SK-N-MC (cell line): Measurements from ENCODE around the gene DLG5.

Source experiments
- EZH2 ChIP-seq: fragments of 200-600 bp; sonication (generic); IDR thresholded peaks from one replicate; pipeline ENCODE4 v1.6.1; 2017; ENCODE audit warnings: antibody characterized with exemption
- POLR2AphosphoS5 ChIP-seq: IDR thresholded peaks from 2 replicates; pipeline ENCODE4 v1.6.1; 2012; ENCODE audit warnings: mild to moderate bottlenecking, low read depth, low read length, borderline replicate concordance

DNA sequence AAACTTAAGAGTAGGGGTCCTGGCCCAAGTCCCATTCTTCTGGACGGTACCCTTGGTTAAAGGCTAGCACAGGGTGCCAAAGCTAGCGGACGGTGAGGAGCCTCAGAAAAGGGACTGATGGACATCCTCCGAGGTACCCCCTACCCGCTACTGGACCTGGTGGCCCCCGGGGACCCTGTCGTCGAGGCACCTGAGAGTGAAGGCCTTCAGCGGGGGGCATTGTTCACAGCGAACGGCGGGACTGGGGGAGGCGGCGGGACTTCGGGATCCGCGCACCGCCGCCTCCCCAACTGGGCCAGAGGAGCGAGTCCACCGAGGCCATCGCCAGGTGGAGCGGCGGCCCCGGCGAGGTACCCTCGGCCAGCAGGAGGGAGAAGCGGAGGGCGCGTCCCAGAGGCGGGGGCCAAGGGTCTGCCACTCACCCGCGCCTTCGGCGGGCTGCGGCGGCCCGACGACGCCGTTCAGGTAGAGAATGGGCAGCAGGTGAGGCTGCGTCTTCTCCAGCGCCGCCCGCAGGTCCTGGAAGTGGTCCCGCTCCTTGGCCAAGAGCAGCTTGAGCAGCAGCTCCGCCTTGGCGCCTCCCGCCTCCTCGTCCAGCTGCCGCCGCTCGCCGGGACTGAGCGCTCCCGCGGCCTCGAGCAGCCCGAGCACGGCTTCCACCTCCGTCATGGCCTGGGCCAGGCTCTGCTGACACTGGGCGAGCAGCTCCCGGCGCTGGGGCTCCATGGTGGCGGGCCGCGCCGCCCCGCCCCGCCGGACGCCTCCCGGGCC lies 575 bp downstream of the DLG5 start:
- TF ChIP-seq EZH2 (no peak), POLR2AphosphoS5 (no peak)
